ENCODE results near the gene PARD3B.

The PARD3B gene

GRCh38 chr2:205078762-205079161 is 533.5 kb downstream of the PARD3B start:
- CTCF ChIA-PET: no interaction called here
- no peak for TF ChIP-seq ZNF384 (IDR thresholded peaks at IDR 0.05)
- no peak for TF ChIP-seq FOXM1 (IDR thresholded peaks at IDR 0.05; ENCODE audit: borderline replicate concordance)
- no peak for TF ChIP-seq FOXA1 (IDR thresholded peaks at IDR 0.05)
- no peak for TF ChIP-seq NFRKB (IDR thresholded peaks at IDR 0.05)
- TF ChIP-seq TARDBP (IDR thresholded peaks at IDR 0.05): no peak
- TF ChIP-seq ELF4 (IDR thresholded peaks at IDR 0.05): no peak
- TF ChIP-seq CTBP1 (IDR thresholded peaks at IDR 0.05; ENCODE audit: borderline replicate concordance): no peak
- TF ChIP-seq PKNOX1 (IDR thresholded peaks at IDR 0.05): no peak
- TF ChIP-seq SUZ12 (IDR thresholded peaks at IDR 0.05): no peak
- no peak for TF ChIP-seq L3MBTL2 (conservative IDR thresholded peaks at IDR 0.05)
- TF ChIP-seq HDGF (IDR thresholded peaks at IDR 0.05; ENCODE audit: borderline replicate concordance): no peak
- no peak for TF ChIP-seq SP1 (IDR thresholded peaks at IDR 0.05)
- no peak for TF ChIP-seq FOXK2 (IDR thresholded peaks at IDR 0.05)
- TF ChIP-seq BHLHE40 (IDR thresholded peaks at IDR 0.05; ENCODE audit: borderline replicate concordance): no peak
- POLR2A ChIA-PET: no interaction called here
- no peak for DNase-seq (ENCODE audit: extremely low spot score)

GRCh38 chr2:205079173-205079572 is 533.9 kb downstream of the PARD3B start:
- TF ChIP-seq NFRKB (IDR thresholded peaks at IDR 0.05): no peak
- no peak for TF ChIP-seq LEF1 (IDR thresholded peaks at IDR 0.05; ENCODE audit: borderline replicate concordance)
- no peak for TF ChIP-seq SUZ12 (IDR thresholded peaks at IDR 0.05)
- TF ChIP-seq ELF4 (IDR thresholded peaks at IDR 0.05): no peak
- TF ChIP-seq ARNT (IDR thresholded peaks at IDR 0.05): no peak
- no peak for TF ChIP-seq FOXK2 (IDR thresholded peaks at IDR 0.05)
- TF ChIP-seq FOXM1 (IDR thresholded peaks at IDR 0.05; ENCODE audit: borderline replicate concordance): no peak
- no peak for TF ChIP-seq HDGF (IDR thresholded peaks at IDR 0.05; ENCODE audit: borderline replicate concordance)
- ChIA-PET CTCF (no interaction called here), POLR2A (no interaction called here)
- DNase-seq (ENCODE audit: extremely low spot score): no peak

- POLR2A ChIA-PET: no interaction called here
Measured at GRCh38 chr2:205086662-205087061, 541.4 kb downstream of the PARD3B start.

GRCh38 chr2:205087862-205088261 is 542.6 kb downstream of the PARD3B start:
- CTCF ChIA-PET: no interaction called here
- POLR2A ChIA-PET: no interaction called here
- TF ChIP-seq TARDBP (IDR thresholded peaks at IDR 0.05) (no peak), ARNT (IDR thresholded peaks at IDR 0.05) (no peak), ZNF384 (IDR thresholded peaks at IDR 0.05) (no peak), CTBP1 (IDR thresholded peaks at IDR 0.05; ENCODE audit: borderline replicate concordance) (no peak), FOXA1 (IDR thresholded peaks at IDR 0.05) (no peak), ELF4 (IDR thresholded peaks at IDR 0.05) (no peak), HDGF (IDR thresholded peaks at IDR 0.05; ENCODE audit: borderline replicate concordance) (no peak), BHLHE40 (IDR thresholded peaks at IDR 0.05; ENCODE audit: borderline replicate concordance) (no peak), L3MBTL2 (conservative IDR thresholded peaks at IDR 0.05) (no peak), SP1 (IDR thresholded peaks at IDR 0.05) (no peak), LEF1 (IDR thresholded peaks at IDR 0.05; ENCODE audit: borderline replicate concordance) (no peak), FOXM1 (IDR thresholded peaks at IDR 0.05; ENCODE audit: borderline replicate concordance) (no peak), SUZ12 (IDR thresholded peaks at IDR 0.05) (no peak), FOXK2 (IDR thresholded peaks at IDR 0.05) (no peak), PKNOX1 (IDR thresholded peaks at IDR 0.05) (no peak)
- DNase-seq (ENCODE audit: extremely low spot score): no peak

More at GRCh38 chr2:205086662-205087061, 541.4 kb downstream of the PARD3B start:
- no peak for DNase-seq (ENCODE audit: extremely low spot score)
- TF ChIP-seq SP1 (IDR thresholded peaks at IDR 0.05) (no peak), NFRKB (IDR thresholded peaks at IDR 0.05) (no peak), TARDBP (IDR thresholded peaks at IDR 0.05) (no peak), PKNOX1 (IDR thresholded peaks at IDR 0.05) (no peak), BHLHE40 (IDR thresholded peaks at IDR 0.05; ENCODE audit: borderline replicate concordance) (no peak)
- CTCF ChIA-PET: no interaction called here

GRCh38 chr2:205089958-205090357 is 544.7 kb downstream of the PARD3B start:
- POLR2A ChIA-PET: no interaction called here
- CTCF ChIA-PET: no interaction called here
- TF ChIP-seq SUZ12 (IDR thresholded peaks at IDR 0.05) (no peak), PKNOX1 (IDR thresholded peaks at IDR 0.05) (no peak), ELF4 (IDR thresholded peaks at IDR 0.05) (no peak), TARDBP (IDR thresholded peaks at IDR 0.05) (no peak), ARNT (IDR thresholded peaks at IDR 0.05) (no peak), ZNF384 (IDR thresholded peaks at IDR 0.05) (no peak), FOXM1 (IDR thresholded peaks at IDR 0.05; ENCODE audit: borderline replicate concordance) (no peak), L3MBTL2 (conservative IDR thresholded peaks at IDR 0.05) (no peak), SP1 (IDR thresholded peaks at IDR 0.05) (no peak), NFRKB (IDR thresholded peaks at IDR 0.05) (no peak), HDGF (IDR thresholded peaks at IDR 0.05; ENCODE audit: borderline replicate concordance) (no peak), LEF1 (IDR thresholded peaks at IDR 0.05; ENCODE audit: borderline replicate concordance) (no peak), FOXA1 (IDR thresholded peaks at IDR 0.05) (no peak), FOXK2 (IDR thresholded peaks at IDR 0.05) (no peak), CTBP1 (IDR thresholded peaks at IDR 0.05; ENCODE audit: borderline replicate concordance) (no peak), BHLHE40 (IDR thresholded peaks at IDR 0.05; ENCODE audit: borderline replicate concordance) (no peak)
- no peak for DNase-seq (ENCODE audit: extremely low spot score)

GRCh38 chr2:205091411-205091810 is 546.1 kb downstream of the PARD3B start:
- ChIA-PET POLR2A (no interaction called here), CTCF (no interaction called here)
- no peak for DNase-seq (ENCODE audit: extremely low spot score)
- TF ChIP-seq SUZ12 (IDR thresholded peaks at IDR 0.05) (no peak), ARNT (IDR thresholded peaks at IDR 0.05) (no peak), ELF4 (IDR thresholded peaks at IDR 0.05) (no peak), FOXM1 (IDR thresholded peaks at IDR 0.05; ENCODE audit: borderline replicate concordance) (no peak), HDGF (IDR thresholded peaks at IDR 0.05; ENCODE audit: borderline replicate concordance) (no peak), ZNF384 (IDR thresholded peaks at IDR 0.05) (no peak), PKNOX1 (IDR thresholded peaks at IDR 0.05) (no peak), NFRKB (IDR thresholded peaks at IDR 0.05) (no peak), L3MBTL2 (conservative IDR thresholded peaks at IDR 0.05) (no peak), FOXA1 (IDR thresholded peaks at IDR 0.05) (no peak), BHLHE40 (IDR thresholded peaks at IDR 0.05; ENCODE audit: borderline replicate concordance) (no peak), LEF1 (IDR thresholded peaks at IDR 0.05; ENCODE audit: borderline replicate concordance) (no peak), SP1 (IDR thresholded peaks at IDR 0.05) (no peak)
